IPS DF 19.7 (cell line): Measurements from ENCODE around the gene TNS3.

Experiments
- DNase-seq: peaks from one replicate; pipeline ENCODE4 v3.0.0-alpha.2; 2013; ENCODE audit warnings: low read depth, low spot score

TNS3 gene

GRCh38 chr7:47485640-47486435 lies 96.1 kb downstream of the TNS3 start:
- no peak for DNase-seq

- no peak for DNase-seq
Observed at GRCh38 chr7:47484923-47485639, 96.8 kb downstream of the TNS3 start.

- no peak for DNase-seq
Observed at GRCh38 chr7:47484457-47484856, 97.5 kb downstream of the TNS3 start.

- DNase-seq = no peak
Observed at GRCh38 chr7:47483604-47484273, 98.2 kb downstream of the TNS3 start.

- no peak for DNase-seq
Observed at GRCh38 chr7:47482013-47482875, 99.7 kb downstream of the TNS3 start.

GRCh38 chr7:47481541-47482012 lies 100.3 kb downstream of the TNS3 start:
- DNase-seq = no peak

GRCh38 chr7:47480576-47481538 lies 101.1 kb downstream of the TNS3 start:
- peak; percentile 85 for DNase-seq

- DNase-seq = no peak
Observed at GRCh38 chr7:47479821-47480575, 101.9 kb downstream of the TNS3 start.

- no peak for DNase-seq
Observed at GRCh38 chr7:47478926-47479711, 102.8 kb downstream of the TNS3 start.

- DNase-seq = no peak
Observed at GRCh38 chr7:47478017-47478344, 103.9 kb downstream of the TNS3 start.

GRCh38 chr7:47477191-47478016 lies 104.5 kb downstream of the TNS3 start:
- DNase-seq = no peak

GRCh38 chr7:47475880-47476227 lies 106.1 kb downstream of the TNS3 start:
- DNase-seq = no peak

- peak; percentile 77 for DNase-seq
Observed at GRCh38 chr7:47474937-47475879, 106.7 kb downstream of the TNS3 start.

- no peak for DNase-seq
Observed at GRCh38 chr7:47474211-47474936, 107.5 kb downstream of the TNS3 start.

- no peak for DNase-seq
Observed at GRCh38 chr7:47473499-47474210, 108.3 kb downstream of the TNS3 start.
